NOMO-1 treated with DMSO at 0.1 percent for 48 hours (cell line): ENCODE measurements around the gene MPND.
"Not testable (repeated sequence)": the region's sequence is repeated elsewhere in the genome, so short reads cannot be mapped to it uniquely, and the experiment has no call there.

Source experiments
- DNase-seq: peaks from one replicate; lab custom pipeline; 2025; ENCODE audit not compliant: unreplicated experiment; lab: John Stamatoyannopoulos, UW

MPND gene

GRCh38 chr19:4319067-4319718, 24.2 kb upstream of the MPND start:
- peak; percentile 30 for DNase-seq

GRCh38 chr19:4320419-4320818, 22.9 kb upstream of the MPND start:
- no peak for DNase-seq

- no peak for DNase-seq
Measured at GRCh38 chr19:4322942-4323665, 20.3 kb upstream of the MPND start.

GRCh38 chr19:4323692-4324091, 19.7 kb upstream of the MPND start:
- DNase-seq: no peak

- no peak for DNase-seq
Measured at GRCh38 chr19:4324228-4324627, 19.1 kb upstream of the MPND start.

- DNase-seq: no peak
Measured at GRCh38 chr19:4326215-4326836, 17.0 kb upstream of the MPND start.

GRCh38 chr19:4326837-4327251, 16.5 kb upstream of the MPND start:
- no peak for DNase-seq

GRCh38 chr19:4327252-4327876, 16.0 kb upstream of the MPND start:
- peak; percentile 71 for DNase-seq

GRCh38 chr19:4327877-4328242, 15.5 kb upstream of the MPND start:
- DNase-seq: no peak

- peak; percentile 96 for DNase-seq
Measured at GRCh38 chr19:4328243-4328990, 14.9 kb upstream of the MPND start.

- not testable (repeated sequence) for DNase-seq
Measured at GRCh38 chr19:4328991-4329681, 14.2 kb upstream of the MPND start.

GRCh38 chr19:4329858-4330257, 13.5 kb upstream of the MPND start:
- DNase-seq: no peak

- no peak for DNase-seq
Measured at GRCh38 chr19:4334929-4335570, 8.3 kb upstream of the MPND start.

GRCh38 chr19:4337906-4338440, 5.4 kb upstream of the MPND start:
- DNase-seq: no peak

GRCh38 chr19:4338441-4339355, 4.7 kb upstream of the MPND start, which contains the start of gene STAP2:
TSS of gene STAP2 (minus strand) at chr19:4338827. CDS start at chr19:4338753, 74 bp downstream.
- no peak for DNase-seq

- DNase-seq: no peak
Measured at GRCh38 chr19:4342314-4342614, 1.1 kb upstream of the MPND start.

GRCh38 chr19:4342615-4343369, 570 bp upstream of the MPND start:
- DNase-seq: peak; percentile 99

GRCh38 chr19:4345342-4346019, 2.1 kb downstream of the MPND start:
- DNase-seq: no peak
